HepG2 (cell line): ENCODE data around the gene PGPEP1. TPM values are rescaled to one million over a fixed set of nuclear protein-coding genes. Genes with fewer than 3 reads are reported as not detected.

Experiments
- AGO1 ChIP-seq: fragments of 200-400 bp; formaldehyde crosslinking; IDR thresholded peaks from 2 replicates; pipeline ENCODE4 v1.6.1; 2017; ENCODE audit warnings: mild to moderate bottlenecking, low read depth, low read length, moderate library complexity; ENCODE audit not compliant: poor library complexity, severe bottlenecking
- ARNTL ChIP-seq: sonication (generic); formaldehyde crosslinking; IDR thresholded peaks from 2 replicates; pipeline ENCODE4 v1.4.0; 2020; ENCODE audit warnings: mild to moderate bottlenecking, missing genetic modification reagents
- CENPX ChIP-seq: sonication (generic); formaldehyde crosslinking; IDR thresholded peaks from 2 replicates; pipeline ENCODE4 v1.9.0; 2021; ENCODE audit warnings: mild to moderate bottlenecking, missing genetic modification reagents, moderate library complexity
- GABPA ChIP-seq, 2 experiments: IDR thresholded peaks; 2 replicates each; pipeline ENCODE4 v1.6.1; 2011 to 2016; ENCODE audit warnings: low read depth in 2 of 2, low read length in 1 of 2, missing biosample characterization in 1 of 2, missing genetic modification characterization in 1 of 2
- KDM5B ChIP-seq: sonication (generic); formaldehyde crosslinking; IDR thresholded peaks from 2 replicates; pipeline ENCODE4 v1.4.0; 2020; ENCODE audit warnings: missing genetic modification reagents, mild to moderate bottlenecking, borderline replicate concordance
- KLF12 ChIP-seq: sonication (generic); formaldehyde crosslinking; IDR thresholded peaks from 2 replicates; pipeline ENCODE4 v1.4.0; 2020; ENCODE audit warnings: missing genetic modification reagents, borderline replicate concordance
- KMT2B ChIP-seq: IDR thresholded peaks from 2 replicates; pipeline ENCODE4 v1.6.1; 2016; ENCODE audit warnings: missing genetic modification reagents, missing compliant biosample characterization
- MTF1 ChIP-seq: sonication (generic); formaldehyde crosslinking; IDR thresholded peaks from 2 replicates; pipeline ENCODE4 v1.5.0; 2020; ENCODE audit warnings: missing genetic modification reagents
- SIX4 ChIP-seq: sonication (generic); formaldehyde crosslinking; IDR thresholded peaks from 2 replicates; pipeline ENCODE4 v1.4.0; 2020; ENCODE audit warnings: missing genetic modification reagents
- SRSF9 ChIP-seq: fragments of 200-400 bp; formaldehyde crosslinking; IDR thresholded peaks from 2 replicates; pipeline ENCODE4 v1.6.1; 2018; ENCODE audit warnings: borderline replicate concordance, mild to moderate bottlenecking, low read depth, low read length; ENCODE audit not compliant: insufficient read depth, poor library complexity, severe bottlenecking
- ZBTB7A ChIP-seq: sonication (generic); formaldehyde crosslinking; IDR thresholded peaks from 2 replicates; pipeline ENCODE4 v1.8.0; 2022; ENCODE audit warnings: mild to moderate bottlenecking, missing genetic modification reagents
- ZEB1 ChIP-seq: IDR thresholded peaks from 2 replicates; pipeline ENCODE4 v1.6.1; 2012; ENCODE audit warnings: mild to moderate bottlenecking, low read depth, inconsistent platforms; ENCODE audit not compliant: insufficient replicate concordance
- ZFP1 ChIP-seq: IDR thresholded peaks from 2 replicates; pipeline ENCODE4 v1.6.1; 2016
- ZFX ChIP-seq: sonication (generic); formaldehyde crosslinking; IDR thresholded peaks from 2 replicates; pipeline ENCODE4 v1.4.0; 2020; ENCODE audit warnings: mild to moderate bottlenecking, low read depth, missing genetic modification reagents, moderate library complexity
- ZMAT3 ChIP-seq: sonication (generic); formaldehyde crosslinking; conservative IDR thresholded peaks from 2 replicates; pipeline ENCODE4 v1.7.0; 2021; ENCODE audit warnings: missing genetic modification reagents
- ZNF484 ChIP-seq: sonication (generic); formaldehyde crosslinking; IDR thresholded peaks from 2 replicates; pipeline ENCODE4 v1.5.1; 2020; ENCODE audit warnings: mild to moderate bottlenecking, low read depth, missing genetic modification reagents, borderline replicate concordance
- ZNF547 ChIP-seq: sonication (generic); formaldehyde crosslinking; IDR thresholded peaks from 2 replicates; pipeline ENCODE4 v1.5.1; 2020; ENCODE audit warnings: mild to moderate bottlenecking, missing genetic modification reagents
- ZNF790 ChIP-seq: sonication (generic); formaldehyde crosslinking; IDR thresholded peaks from 2 replicates; pipeline ENCODE4 v1.8.0; 2022; ENCODE audit warnings: missing genetic modification reagents, mild to moderate bottlenecking, borderline replicate concordance
- polyA plus RNA-seq, 8 experiments: library from polyadenylated mRNA; depleted of rRNA in 3 of 8; stranded (reverse) in 7 of 8; unstranded in 1 of 8; fragments of >200 nt; fragmentation: Illumina TruSeq in 4 of 8; extraction: Trizol in 4 of 8; gene quantifications; 2 replicates each; pipeline versions ENCODE4 v1.2.1 to v1.2.3, GENCODE V29; 2011 to 2016; ENCODE audit warnings: low read depth in 4 of 8, missing spikeins in 1 of 8, mixed read lengths in 1 of 8; ENCODE audit not compliant: insufficient read depth in 1 of 8
- total RNA-seq, 5 experiments: library from RNA; depleted of rRNA; stranded (reverse); fragments of >200 nt; fragmentation: Illumina TruSeq; extraction: Trizol; gene quantifications; 2 replicates each; pipeline ENCODE4 v1.2.3, GENCODE V29; 2016; ENCODE audit warnings: low read depth in 1 of 5
- TF ChIP-seq, protein P1 (sequence below): sonication (generic); formaldehyde crosslinking; IDR thresholded peaks from 2 replicates; pipeline ENCODE4 v1.4.0; 2020; ENCODE audit warnings: missing genetic modification reagents
- TF ChIP-seq, protein P2 (sequence below): sonication (generic); formaldehyde crosslinking; IDR thresholded peaks from 2 replicates; pipeline ENCODE4 v1.4.0; 2020; ENCODE audit warnings: missing genetic modification reagents
- TF ChIP-seq, protein P3 (sequence below): sonication (generic); formaldehyde crosslinking; IDR thresholded peaks from 2 replicates; pipeline ENCODE4 v1.5.0; 2020; ENCODE audit warnings: mild to moderate bottlenecking, missing genetic modification reagents

The PGPEP1 gene
- total and polyA plus RNA-seq, 2 of the 13 experiments (the other 11 are each of a cell fraction or from before 2014, with no cell fraction given): 53.1 to 56.6 TPM

DNA sequence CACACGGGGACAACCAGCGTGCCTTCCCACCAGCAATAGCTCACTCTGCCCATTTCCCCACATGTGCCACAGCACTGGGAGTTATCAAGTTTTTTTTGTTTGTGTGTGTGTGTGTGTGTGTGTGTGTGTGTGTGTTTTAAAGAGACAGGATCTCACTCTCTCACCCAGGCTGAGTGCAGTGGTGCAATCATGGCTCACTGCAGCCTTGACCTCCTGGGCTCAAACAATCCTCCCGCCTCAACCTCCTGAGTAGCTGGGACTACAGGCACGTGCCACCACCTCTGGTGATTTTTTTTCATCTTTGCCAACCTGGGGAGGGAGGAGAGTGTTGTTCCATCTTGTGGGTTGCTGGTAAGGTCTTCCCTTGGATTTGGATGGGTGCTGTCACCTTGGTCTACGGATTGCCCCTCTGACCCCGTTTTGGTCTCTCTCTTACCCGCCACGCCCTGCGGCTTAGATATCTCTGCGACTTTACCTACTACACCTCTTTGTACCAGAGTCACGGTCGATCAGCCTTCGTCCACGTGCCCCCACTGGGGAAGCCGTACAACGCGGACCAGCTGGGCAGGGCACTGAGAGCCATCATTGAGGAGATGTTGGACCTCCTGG is 22.6 kb downstream of the PGPEP1 start (continued):
- TF ChIP-seq, protein P1, sequence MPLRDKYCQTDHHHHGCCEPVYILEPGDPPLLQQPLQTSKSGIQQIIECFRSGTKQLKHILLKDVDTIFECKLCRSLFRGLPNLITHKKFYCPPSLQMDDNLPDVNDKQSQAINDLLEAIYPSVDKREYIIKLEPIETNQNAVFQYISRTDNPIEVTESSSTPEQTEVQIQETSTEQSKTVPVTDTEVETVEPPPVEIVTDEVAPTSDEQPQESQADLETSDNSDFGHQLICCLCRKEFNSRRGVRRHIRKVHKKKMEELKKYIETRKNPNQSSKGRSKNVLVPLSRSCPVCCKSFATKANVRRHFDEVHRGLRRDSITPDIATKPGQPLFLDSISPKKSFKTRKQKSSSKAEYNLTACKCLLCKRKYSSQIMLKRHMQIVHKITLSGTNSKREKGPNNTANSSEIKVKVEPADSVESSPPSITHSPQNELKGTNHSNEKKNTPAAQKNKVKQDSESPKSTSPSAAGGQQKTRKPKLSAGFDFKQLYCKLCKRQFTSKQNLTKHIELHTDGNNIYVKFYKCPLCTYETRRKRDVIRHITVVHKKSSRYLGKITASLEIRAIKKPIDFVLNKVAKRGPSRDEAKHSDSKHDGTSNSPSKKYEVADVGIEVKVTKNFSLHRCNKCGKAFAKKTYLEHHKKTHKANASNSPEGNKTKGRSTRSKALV (CRISPR knock-in tag): no peak
- TF ChIP-seq SRSF9 (no peak), KLF12 (no peak; the same call in 1 of the 2 replicates), MTF1 (no peak), GABPA (IDR thresholded peaks at IDR 0.05; ENCODE audit: low read depth, low read length) (no peak), GABPA (CRISPR knock-in tag; IDR thresholded peaks at IDR 0.05; ENCODE audit: low read depth) (no peak), ZFX (no peak), ZNF790 (CRISPR knock-in tag) (no peak), ZEB1 (no peak), ARNTL (CRISPR knock-in tag) (peak; percentile 89), KMT2B (CRISPR knock-in tag) (no peak), KDM5B (CRISPR knock-in tag) (peak; percentile 71; the same call in 1 of the 2 replicates), CENPX (no peak), ZNF547 (CRISPR knock-in tag) (no peak), ZMAT3 (CRISPR knock-in tag) (peak; percentile 47; the same call in 1 of the 2 replicates), SIX4 (CRISPR knock-in tag) (no peak), ZFP1 (no peak), AGO1 (no peak), ZBTB7A (CRISPR knock-in tag) (no peak), ZNF484 (CRISPR knock-in tag) (no peak)
- TF ChIP-seq, protein P2, sequence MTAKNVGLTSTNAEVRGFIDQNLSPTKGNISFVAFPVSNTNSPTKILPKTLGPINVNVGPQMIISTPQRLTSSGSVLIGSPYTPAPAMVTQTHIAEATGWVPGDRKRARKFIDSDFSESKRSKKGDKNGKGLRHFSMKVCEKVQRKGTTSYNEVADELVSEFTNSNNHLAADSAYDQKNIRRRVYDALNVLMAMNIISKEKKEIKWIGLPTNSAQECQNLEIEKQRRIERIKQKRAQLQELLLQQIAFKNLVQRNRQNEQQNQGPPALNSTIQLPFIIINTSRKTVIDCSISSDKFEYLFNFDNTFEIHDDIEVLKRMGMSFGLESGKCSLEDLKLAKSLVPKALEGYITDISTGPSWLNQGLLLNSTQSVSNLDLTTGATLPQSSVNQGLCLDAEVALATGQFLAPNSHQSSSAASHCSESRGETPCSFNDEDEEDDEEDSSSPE (CRISPR knock-in tag): 0 out of 2 replicates have a peak, but pooled peaks have one; percentile 35
- TF ChIP-seq, protein P3, sequence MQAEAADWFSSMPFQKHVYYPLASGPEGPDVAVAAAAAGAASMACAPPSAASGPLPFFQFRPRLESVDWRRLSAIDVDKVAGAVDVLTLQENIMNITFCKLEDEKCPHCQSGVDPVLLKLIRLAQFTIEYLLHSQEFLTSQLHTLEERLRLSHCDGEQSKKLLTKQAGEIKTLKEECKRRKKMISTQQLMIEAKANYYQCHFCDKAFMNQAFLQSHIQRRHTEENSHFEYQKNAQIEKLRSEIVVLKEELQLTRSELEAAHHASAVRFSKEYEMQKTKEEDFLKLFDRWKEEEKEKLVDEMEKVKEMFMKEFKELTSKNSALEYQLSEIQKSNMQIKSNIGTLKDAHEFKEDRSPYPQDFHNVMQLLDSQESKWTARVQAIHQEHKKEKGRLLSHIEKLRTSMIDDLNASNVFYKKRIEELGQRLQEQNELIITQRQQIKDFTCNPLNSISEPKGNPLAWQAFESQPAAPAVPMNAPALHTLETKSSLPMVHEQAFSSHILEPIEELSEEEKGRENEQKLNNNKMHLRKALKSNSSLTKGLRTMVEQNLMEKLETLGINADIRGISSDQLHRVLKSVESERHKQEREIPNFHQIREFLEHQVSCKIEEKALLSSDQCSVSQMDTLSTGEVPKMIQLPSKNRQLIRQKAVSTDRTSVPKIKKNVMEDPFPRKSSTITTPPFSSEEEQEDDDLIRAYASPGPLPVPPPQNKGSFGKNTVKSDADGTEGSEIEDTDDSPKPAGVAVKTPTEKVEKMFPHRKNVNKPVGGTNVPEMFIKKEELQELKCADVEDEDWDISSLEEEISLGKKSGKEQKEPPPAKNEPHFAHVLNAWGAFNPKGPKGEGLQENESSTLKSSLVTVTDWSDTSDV (CRISPR knock-in tag): no peak
